Sigmoid colon (tissue), 7 donors: ENCODE results near the gene SLC38A6. TPM values are rescaled to one million over a fixed set of nuclear protein-coding genes. Genes with fewer than 3 reads are reported as not detected.

Source experiments
- DNase-seq: peaks from one replicate; pipeline ENCODE4 v3.0.0-alpha.2; 2019
- H3K27ac ChIP-seq, 4 donors: fragments of 200-600 bp; sonication (generic); one replicate each; pipeline ENCODE4 v1.5.1; 2016 to 2019; ENCODE audit warnings: mild to moderate bottlenecking in 1 of 4
- H3K27me3 ChIP-seq, 3 donors: fragments of 200-600 bp; sonication (generic); one replicate each; pipeline ENCODE4 v1.5.1; 2019; ENCODE audit warnings: mild to moderate bottlenecking in 1 of 3
- H3K36me3 ChIP-seq, 4 donors: fragments of 200-600 bp; sonication (generic); one replicate each; pipeline ENCODE4 v1.5.1; 2016 to 2019
- H3K4me1 ChIP-seq, 4 donors: fragments of 200-600 bp; sonication (generic); one replicate each; pipeline ENCODE4 v1.5.1; 2017 to 2019
- H3K4me3 ChIP-seq, 4 donors: fragments of 200-600 bp; sonication (generic); one replicate each; pipeline ENCODE4 v1.5.1; 2017 to 2019; ENCODE audit warnings: mild to moderate bottlenecking in 2 of 4, moderate library complexity in 1 of 4
- H3K9me3 ChIP-seq, 4 donors: fragments of 200-600 bp in 3 of 4; sonication (generic) in 3 of 4; one replicate each; pipeline versions ENCODE4 v1.5.1 to v1.6.1; 2013 to 2019
- EP300 ChIP-seq, 4 donors: sonication (generic); formaldehyde crosslinking; IDR thresholded peaks; one replicate each; pipeline ENCODE4 v1.6.1; 2017; ENCODE audit warnings: antibody characterized with exemption in 4 of 4
- POLR2A ChIP-seq, 2 donors: fragments of 450-650 bp; IDR thresholded peaks; one replicate each; pipeline ENCODE4 v1.6.1; 2016; ENCODE audit warnings: antibody characterized with exemption in 2 of 2, mild to moderate bottlenecking in 2 of 2, moderate library complexity in 2 of 2
- POLR2AphosphoS5 ChIP-seq, 4 donors: sonication (generic); formaldehyde crosslinking; IDR thresholded peaks; one replicate each; pipeline ENCODE4 v1.6.1; 2017; ENCODE audit warnings: antibody characterized with exemption in 4 of 4
- WGBS, 2 donors: extraction: QIAGEN DNeasy Blood & Tissue Kit; methylation state at CpG; one replicate each; pipeline ENCODE4 v1.1.7; 2013; 5-methylcytosine and 5-hydroxymethylcytosine counted together
- intact Hi-C: fragments of 100-400 bp; cut with DNase I; formaldehyde crosslinking; loops from one replicate; pipeline ENCODE4 v1.15.1; 2023
- polyA plus RNA-seq, 3 donors: library from polyadenylated mRNA; stranded (reverse); fragments of 200-250 nt; gene quantifications; one replicate each; pipeline ENCODE4 v1.2.3, GENCODE V29; 2013
- total RNA-seq, 4 donors: library from RNA; depleted of rRNA; stranded (reverse); fragments of >200 nt; gene quantifications; one replicate each; pipeline ENCODE4 v1.1.0, GENCODE V29; 2016
- TF ChIP-seq, protein P1 (sequence below), 4 experiments: fragments of 450-650 bp in 3 of 4; fragments of 200-600 bp in 1 of 4; IDR thresholded peaks; one replicate each; pipeline ENCODE4 v1.5.1; 2016 to 2019; ENCODE audit warnings: antibody characterized with exemption in 4 of 4, mild to moderate bottlenecking in 3 of 4, moderate library complexity in 2 of 4
- donor health status: healthy with polysubstance abuse.
- donor health status: Bipolar disorder and iron deficiency.
- donor health status: healthy.

SLC38A6 gene
- total and polyA plus RNA-seq, 7 donors = 3.0 to 27.3 (median 11.8) TPM

DNA sequence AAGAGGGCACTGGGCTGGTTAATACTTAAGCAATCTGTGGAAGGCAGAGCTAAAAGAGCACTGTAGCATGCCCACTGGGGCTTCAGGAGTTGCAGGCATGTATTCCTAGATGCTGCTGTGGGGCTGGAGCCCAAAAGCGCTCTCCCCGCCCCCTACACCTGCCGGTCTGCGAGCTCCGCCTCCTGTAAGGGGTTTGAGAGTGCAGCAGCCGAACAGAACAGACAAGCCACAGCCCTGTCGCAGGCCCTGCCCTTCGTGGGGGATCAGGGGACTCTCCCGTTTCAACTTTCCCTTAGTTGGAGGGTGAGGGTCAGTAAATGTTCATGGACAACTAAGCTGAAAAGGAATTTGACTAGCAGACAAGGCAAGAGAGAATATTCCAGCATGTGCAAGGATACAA is 17.6 kb downstream of the SLC38A6 start:
- Histone ChIP-seq H3K4me1 (no peaks in the 10 kb centered on the region), H3K27me3 (no peaks in the 10 kb centered on the region), H3K36me3 (peaks cover 0 to 21% (median 3%) of the 10 kb centered on the region in 4 donors), H3K27ac (no peak overlapping the region), H3K4me3 (no peak overlapping the region), H3K9me3 (no peaks in the 10 kb centered on the region)
- no peak for DNase-seq
- no peak for TF ChIP-seq POLR2A (IDR thresholded peaks at IDR 0.05)
- TF ChIP-seq POLR2AphosphoS5 (IDR thresholded peaks at IDR 0.05) = no peak
- TF ChIP-seq, protein P1, sequence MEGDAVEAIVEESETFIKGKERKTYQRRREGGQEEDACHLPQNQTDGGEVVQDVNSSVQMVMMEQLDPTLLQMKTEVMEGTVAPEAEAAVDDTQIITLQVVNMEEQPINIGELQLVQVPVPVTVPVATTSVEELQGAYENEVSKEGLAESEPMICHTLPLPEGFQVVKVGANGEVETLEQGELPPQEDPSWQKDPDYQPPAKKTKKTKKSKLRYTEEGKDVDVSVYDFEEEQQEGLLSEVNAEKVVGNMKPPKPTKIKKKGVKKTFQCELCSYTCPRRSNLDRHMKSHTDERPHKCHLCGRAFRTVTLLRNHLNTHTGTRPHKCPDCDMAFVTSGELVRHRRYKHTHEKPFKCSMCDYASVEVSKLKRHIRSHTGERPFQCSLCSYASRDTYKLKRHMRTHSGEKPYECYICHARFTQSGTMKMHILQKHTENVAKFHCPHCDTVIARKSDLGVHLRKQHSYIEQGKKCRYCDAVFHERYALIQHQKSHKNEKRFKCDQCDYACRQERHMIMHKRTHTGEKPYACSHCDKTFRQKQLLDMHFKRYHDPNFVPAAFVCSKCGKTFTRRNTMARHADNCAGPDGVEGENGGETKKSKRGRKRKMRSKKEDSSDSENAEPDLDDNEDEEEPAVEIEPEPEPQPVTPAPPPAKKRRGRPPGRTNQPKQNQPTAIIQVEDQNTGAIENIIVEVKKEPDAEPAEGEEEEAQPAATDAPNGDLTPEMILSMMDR (IDR thresholded peaks at IDR 0.05) = no peak
- TF ChIP-seq EP300 (IDR thresholded peaks at IDR 0.05) = no peak
- intact Hi-C loops = no loop called here
- WGBS, 2 donors = 96 to 97% methylated on average over 9 of the region's 9 CpGs

DNA sequence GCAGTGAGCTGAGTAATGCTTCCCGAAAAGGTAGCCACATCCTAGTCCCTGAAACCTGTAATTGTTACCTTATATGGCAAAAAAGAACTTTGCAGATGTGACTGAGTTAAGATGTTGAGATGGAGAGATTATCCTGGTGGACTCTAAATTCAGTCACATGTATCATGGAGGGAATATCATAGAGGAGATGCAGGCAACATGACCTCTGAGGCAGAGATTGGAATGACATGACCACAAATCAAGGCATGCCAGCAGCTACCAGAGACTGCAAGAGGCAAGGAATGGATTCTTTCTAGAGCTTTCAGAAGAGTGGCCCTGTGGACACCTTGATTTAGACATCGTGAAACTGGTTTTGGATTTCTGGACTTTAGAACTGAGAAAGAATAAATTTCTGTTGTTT is 18.5 kb downstream of the SLC38A6 start:
- Histone ChIP-seq H3K4me1 (no peaks in the 10 kb centered on the region), H3K4me3 (no peak overlapping the region), H3K9me3 (no peaks in the 10 kb centered on the region), H3K27ac (no peak overlapping the region), H3K36me3 (peaks cover 0 to 18% (median 3%) of the 10 kb centered on the region in 4 donors), H3K27me3 (no peaks in the 10 kb centered on the region)
- WGBS, 2 donors = 96 to 98% methylated on average over 2 of the region's 2 CpGs
- no peak for DNase-seq
- intact Hi-C loops = no loop called here
- TF ChIP-seq POLR2AphosphoS5 (IDR thresholded peaks at IDR 0.05) = no peak
- TF ChIP-seq EP300 (IDR thresholded peaks at IDR 0.05) = no peak
- TF ChIP-seq, protein P1 (IDR thresholded peaks at IDR 0.05) = no peak
- TF ChIP-seq POLR2A (IDR thresholded peaks at IDR 0.05) = no peak

DNA sequence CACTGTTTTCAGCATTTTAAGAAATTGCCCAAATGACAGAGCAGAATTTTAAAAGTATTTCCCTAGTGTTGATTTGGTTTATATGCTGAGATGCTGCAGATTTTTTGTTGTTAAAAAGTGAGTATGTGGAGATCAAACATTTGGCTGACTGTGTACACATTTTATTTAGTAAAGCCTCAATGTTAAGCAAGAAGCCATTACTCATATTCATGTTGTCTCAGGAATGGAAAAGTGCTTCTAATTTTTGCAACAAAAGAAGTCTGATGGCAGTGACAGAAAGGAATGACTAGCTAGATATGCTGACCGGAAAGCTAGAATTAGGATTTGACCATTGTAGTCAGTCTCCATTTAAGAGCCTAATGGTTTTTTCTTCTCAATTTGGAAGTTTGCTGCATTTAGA is 22.5 kb downstream of the SLC38A6 start:
- no peak overlapping the region for H3K27ac ChIP-seq
- intact Hi-C loops = no loop called here
- no peaks in the 10 kb centered on the region for H3K9me3 ChIP-seq
- WGBS, 2 donors = 97 to 99% methylated on average over 1 of the region's 1 CpG
- no peak overlapping the region for H3K4me3 ChIP-seq
- H3K27me3 ChIP-seq = no peaks in the 10 kb centered on the region
- no peak for DNase-seq
- H3K4me1 ChIP-seq = no peaks in the 10 kb centered on the region
- TF ChIP-seq POLR2AphosphoS5 (IDR thresholded peaks at IDR 0.05) (no peak), EP300 (IDR thresholded peaks at IDR 0.05) (no peak), POLR2A (IDR thresholded peaks at IDR 0.05) (no peak)
- TF ChIP-seq, protein P1 (IDR thresholded peaks at IDR 0.05) = no peak
- H3K36me3 ChIP-seq = peaks cover 0 to 11% (median under 1%) of the 10 kb centered on the region in 4 donors

DNA sequence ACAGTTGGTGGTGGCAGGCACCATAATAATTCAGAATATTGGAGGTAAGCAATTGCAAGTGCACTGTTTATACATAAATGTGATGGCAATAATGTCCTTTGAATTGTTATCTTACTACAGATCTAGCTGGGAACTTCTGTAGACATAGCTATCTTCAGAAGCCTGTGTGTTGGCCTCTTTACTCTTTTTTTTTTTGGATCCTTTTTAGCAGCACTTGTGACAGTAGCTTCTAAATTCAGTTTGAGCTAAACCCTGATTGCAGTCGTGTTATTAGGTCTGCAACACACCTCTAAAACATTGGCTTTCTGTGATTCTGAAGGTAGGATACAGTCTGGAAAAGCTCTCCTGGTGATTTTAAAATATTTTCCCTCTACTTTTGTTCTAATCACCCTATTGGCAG is 38.5 kb downstream of the SLC38A6 start:
- WGBS, 2 donors = 76 to 82% methylated on average over 1 of the region's 1 CpG
- no peak for DNase-seq
- no peaks in the 10 kb centered on the region for H3K9me3 ChIP-seq
- TF ChIP-seq POLR2A (IDR thresholded peaks at IDR 0.05) = no peak
- TF ChIP-seq POLR2AphosphoS5 (IDR thresholded peaks at IDR 0.05) = no peak
- TF ChIP-seq, protein P1 (IDR thresholded peaks at IDR 0.05) = no peak
- no peak for TF ChIP-seq EP300 (IDR thresholded peaks at IDR 0.05)
- no peak overlapping the region for H3K27ac ChIP-seq
- H3K4me1 ChIP-seq = no peaks in the 10 kb centered on the region
- peaks cover 0 to 5% (median 0%) of the 10 kb centered on the region in 4 donors for H3K36me3 ChIP-seq
- H3K27me3 ChIP-seq = no peaks in the 10 kb centered on the region
- H3K4me3 ChIP-seq = no peak overlapping the region
- intact Hi-C loops = no loop called here
